Measurements from ENCODE around the gene TBC1D30.

Gene TBC1D30

DNA sequence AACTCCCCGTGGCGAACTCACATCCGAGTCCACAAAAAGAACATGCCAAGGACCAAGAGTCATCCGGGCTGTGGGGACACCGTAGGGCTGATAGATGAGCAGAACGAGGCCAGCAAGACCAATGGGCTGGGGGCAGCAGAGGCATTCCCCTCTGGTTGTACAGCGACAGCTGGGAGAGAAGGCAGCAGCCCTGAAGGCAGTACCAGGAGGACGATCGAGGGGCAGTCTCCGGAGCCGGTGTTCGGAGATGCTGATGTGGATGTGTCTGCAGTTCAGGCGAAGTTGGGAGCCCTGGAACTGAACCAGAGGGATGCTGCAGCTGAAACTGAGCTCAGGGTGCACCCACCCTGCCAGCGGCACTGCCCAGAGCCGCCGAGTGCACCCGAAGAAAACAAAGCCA is 50.7 kb downstream of the TBC1D30 start:
- no peak for DNase-seq

DNA sequence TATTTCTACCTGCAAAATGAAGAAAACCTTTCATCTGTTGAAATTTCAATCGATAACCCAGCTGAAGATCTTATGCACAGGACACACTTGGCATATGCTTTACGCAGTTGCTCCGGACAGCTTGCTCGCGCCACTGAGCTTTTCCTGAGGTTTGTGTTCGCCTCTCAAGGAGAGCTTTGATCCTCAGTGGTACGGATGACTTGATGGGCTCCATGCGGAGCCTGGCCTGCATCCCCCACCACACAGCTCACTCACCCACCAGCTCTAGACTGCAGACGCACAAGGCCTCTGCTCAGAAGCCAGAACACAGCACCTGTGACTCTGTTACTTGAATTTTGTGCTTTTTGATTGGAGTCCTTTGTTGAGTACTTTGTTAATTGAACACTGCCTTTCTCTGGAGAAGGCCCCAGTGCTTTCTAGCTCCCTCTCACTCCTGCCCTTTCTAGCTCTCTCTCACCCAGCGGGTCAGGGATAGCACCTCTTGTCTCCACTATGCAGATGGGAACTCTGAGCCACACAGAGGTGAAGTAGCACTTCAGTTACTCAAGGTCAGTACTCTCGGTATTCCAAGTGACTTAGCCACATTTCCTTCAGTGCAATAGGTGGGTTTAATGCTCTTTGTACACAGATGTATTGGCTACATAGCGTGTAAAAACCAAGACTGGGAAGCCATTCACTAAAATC is 52.1 kb downstream of the TBC1D30 start:
- DNase-seq: no peak

DNA sequence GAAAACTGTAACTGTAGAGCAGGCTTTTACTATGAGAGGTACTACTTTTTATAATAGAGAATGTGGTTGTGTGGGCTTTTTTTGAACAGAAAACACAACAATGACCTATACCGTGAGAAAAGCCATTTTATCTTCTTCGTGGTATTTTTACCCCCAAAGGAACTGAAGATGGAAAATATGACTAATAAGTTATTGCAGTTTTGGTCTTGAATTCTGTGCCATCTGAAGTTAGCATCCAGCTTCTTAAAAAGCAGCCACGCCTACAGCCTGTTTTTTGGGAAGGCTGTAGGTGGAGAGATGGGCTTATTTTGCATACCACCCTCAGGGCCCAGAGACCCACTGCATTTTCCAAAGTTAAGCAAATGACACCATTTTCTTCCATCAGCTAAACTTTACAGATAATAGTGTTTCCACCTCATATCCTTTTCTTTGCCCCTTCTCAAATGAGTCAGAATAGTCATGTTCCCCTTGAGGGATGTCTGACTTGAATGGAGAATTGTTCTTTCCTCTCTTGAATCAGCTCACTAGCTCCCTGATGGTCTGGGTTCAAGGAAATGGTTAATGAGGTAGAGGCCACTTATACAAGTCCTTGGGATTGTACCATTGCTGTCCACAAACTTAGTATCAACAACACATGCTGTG is 53.0 kb downstream of the TBC1D30 start:
- DNase-seq: no peak

DNA sequence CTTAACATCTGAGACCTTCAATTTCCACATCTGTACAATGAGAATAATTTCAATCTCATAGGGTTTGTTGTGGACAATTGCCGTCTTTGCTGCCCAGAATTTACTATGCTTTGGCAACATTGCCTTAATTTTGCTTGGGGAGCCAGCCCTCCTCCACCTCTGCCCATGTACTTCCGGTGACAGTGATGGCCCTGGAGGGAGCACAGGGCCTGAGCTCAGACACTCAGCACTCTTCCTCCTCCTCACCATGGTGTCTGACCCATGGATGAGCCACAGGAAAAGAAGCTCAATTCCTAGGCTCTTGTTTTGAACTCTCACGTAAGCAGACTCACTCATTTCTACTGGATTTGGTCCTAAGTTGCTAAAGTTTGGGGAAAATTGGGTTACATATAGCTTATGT is 58.2 kb downstream of the TBC1D30 start:
- no peak for DNase-seq

DNA sequence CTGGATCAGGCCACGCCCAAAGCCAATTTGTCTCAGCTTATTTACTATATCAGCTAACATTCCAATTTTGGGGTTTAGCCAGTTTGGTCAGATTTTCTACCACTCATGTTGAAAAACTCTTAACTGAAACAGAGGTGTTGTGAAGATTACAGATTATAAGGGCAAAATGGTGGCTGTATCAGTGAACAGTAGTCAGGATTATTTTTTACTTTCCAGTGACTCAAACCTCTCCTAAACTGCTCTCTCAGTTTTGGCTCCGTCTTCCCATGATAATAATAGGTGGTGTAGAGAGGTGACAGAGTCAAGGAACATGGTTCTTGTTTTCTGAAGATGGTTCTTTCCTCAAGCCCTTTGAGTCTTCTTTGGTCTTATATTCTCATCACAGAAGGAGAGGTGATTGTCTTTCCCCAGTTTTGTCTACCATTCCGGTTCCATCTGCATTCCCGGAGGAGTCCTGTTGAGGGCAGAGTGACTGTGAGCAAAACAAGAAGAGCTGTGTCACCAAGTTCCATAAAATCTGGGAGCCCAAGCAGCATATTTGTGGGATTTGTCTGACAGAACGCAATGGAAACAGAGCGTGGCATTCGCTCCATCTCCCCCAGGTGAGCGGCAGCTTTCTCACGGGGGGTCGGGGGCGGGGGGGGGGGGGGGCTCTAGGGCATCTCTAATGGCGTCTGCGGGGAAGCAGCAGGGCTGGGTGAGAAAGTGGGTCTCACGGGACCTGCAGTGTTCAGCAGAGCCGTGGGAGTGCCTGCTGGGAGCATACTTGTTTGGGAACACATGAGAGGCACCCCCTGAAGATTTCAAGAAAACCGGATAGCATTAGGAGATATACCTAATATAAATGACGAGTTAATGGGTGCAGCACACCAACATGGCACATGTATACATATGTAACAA is 59.1 kb downstream of the TBC1D30 start:
- no peak for DNase-seq

DNA sequence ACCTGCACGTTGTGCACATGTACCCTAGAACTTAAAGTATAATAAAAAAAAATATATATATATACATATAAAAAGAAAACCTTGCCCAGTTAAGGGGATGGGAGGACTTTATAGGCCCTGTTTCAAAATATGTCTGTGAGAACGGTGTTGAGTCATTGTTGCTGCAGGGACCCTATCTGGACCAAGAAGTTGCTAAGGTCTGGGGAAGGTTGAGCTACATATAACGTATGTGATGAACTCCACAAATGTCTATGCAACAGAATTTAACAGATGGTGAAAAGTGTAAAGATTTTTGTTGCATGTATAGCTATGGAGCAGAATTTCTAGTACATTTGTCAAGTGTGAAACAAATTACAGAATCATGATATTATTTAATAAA is 59.7 kb downstream of the TBC1D30 start:
- DNase-seq: no peak

GRCh38 chr12:64884728-64885127 is 60.3 kb downstream of the TBC1D30 start:
- DNase-seq: no peak

DNA sequence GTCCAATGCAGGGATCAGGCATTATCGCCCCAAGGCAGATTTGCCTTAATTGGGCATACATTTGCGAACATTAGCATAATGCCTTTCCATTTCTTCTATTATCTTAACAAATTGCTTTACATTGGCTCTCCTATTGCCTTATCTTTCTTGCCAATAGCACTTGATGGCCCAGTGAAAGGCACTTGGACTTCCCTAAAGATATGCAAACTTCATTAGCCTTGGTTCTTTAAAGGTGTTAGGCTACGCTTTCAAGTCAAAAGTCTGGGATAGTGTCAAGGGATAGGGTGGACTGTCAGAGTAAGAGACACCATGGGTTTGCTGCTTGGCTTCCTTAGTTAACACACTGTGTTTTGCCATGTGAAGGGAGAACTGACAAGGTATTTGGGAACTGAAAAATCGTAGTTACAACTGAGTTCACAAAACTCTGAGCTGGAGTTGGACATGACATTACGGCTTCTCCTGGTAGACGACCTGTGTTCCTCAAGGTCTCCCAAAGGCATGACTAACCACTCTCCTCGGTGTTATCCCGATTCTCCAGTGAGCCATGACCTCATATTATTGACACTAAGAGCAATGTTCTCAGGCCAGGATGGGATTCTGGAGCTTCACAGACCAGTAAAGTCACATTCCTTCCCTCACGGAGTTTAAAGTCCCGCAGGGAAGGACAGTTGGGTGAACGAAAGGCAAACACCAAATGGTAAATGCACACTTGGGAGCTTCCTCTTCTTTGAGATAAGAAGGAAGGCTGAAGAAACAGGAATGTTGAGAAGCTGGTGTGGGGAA is 65.2 kb downstream of the TBC1D30 start:
- DNase-seq: no peak

DNA sequence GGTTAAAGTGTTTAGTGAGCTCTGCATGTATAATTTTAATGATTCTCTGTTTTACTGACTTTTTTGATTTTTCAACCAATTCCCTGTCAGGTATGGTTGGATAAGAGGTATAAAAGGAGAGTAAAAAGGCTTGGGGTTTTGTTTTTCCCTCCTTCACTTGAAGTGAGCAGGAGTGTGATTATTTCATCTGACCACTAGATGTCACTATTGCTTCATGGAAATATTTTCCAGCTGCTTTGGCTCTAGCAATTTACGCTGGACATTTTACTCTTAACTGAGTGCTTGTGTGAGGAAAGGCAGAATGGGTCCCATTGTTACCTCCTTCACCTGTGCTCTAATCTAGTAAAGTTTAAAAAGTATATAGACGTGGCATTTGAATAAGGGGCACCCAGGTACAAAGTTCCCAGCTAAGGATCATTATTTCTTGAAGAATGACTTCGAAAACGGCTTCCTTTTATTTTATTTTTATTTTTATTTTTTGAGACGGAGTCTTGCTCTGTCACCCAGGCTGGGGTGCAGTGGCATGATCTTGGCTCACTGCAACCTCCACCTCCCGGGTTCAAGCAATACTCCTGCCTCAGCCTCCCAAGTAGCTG is 66.5 kb downstream of the TBC1D30 start:
- no peak for DNase-seq

GRCh38 chr12:64891629-64892028 is 67.2 kb downstream of the TBC1D30 start:
- DNase-seq: no peak

DNA sequence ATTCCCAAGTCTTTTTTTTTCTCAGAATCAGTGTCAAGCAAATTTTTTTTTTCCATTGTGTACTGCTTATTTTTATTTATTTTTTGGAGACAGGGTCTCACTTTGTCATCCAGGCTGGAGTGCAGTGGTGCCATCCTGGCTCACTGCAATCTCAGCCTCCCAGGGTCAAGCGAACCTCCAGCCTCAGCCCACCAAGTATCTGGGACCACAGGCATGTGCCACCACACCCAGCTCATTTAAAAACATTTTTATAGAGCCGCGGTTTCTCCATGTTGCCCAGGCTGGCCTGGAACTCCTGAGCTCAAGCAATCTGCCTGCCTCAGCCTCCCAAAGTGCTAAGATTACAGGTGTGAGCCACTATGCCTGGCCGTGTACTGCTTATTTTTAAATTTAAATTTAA is 68.1 kb downstream of the TBC1D30 start:
- DNase-seq: no peak

- no peak for DNase-seq
Measured at GRCh38 chr12:64893961-64894360, 69.5 kb downstream of the TBC1D30 start.

DNA sequence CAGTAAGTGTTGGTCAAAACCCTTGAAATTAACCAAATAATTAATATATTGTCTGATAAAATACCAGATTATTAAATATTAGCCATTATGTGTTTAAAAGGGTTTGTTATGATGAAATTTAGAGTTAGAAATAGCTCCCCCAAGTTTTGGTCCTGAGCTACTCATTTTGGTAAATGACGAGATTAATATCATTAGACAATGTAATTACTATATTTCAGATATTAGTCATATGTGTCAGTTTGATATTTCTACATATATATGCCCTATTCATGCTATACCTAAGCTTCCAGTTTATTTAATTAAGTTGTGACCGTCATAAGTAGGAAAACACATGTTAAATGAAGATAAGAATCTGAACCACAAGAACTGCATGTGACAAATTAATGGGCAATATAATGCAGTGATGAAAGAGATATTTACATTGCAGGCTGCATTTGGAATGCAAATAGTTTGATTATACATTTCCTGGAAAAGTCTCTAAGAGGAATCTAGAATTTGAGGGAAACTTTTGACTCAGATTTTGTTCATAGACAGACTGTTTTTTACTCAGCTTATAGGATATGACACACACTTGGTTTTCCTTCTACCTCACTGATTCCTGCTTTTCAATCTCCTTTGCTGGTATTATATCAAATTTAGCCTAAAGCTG is 70.5 kb downstream of the TBC1D30 start:
- no peak for DNase-seq

DNA sequence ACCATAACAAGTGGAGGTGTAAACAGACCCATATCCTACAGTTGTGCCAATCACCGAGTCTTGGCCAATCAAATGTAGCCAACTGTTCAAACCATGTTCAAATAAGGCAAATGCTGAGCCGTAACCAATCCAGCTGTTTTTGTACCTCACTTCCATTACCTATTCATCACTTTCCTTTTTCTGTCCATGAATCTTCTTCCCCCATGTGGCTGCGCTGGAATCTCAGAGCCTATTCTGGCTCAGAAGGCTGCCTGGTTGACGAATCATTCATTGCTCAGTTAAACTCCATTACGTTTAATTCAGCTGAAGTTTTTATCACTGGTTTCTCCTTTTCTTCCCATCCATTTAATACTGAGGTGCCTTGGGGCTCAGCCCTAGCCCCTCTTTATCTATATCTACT is 71.1 kb downstream of the TBC1D30 start:
- no peak for DNase-seq

- no peak for DNase-seq
Measured at GRCh38 chr12:64900540-64900939, 76.1 kb downstream of the TBC1D30 start.

GRCh38 chr12:64903479-64904152 is 79.2 kb downstream of the TBC1D30 start:
- no peak for DNase-seq

DNA sequence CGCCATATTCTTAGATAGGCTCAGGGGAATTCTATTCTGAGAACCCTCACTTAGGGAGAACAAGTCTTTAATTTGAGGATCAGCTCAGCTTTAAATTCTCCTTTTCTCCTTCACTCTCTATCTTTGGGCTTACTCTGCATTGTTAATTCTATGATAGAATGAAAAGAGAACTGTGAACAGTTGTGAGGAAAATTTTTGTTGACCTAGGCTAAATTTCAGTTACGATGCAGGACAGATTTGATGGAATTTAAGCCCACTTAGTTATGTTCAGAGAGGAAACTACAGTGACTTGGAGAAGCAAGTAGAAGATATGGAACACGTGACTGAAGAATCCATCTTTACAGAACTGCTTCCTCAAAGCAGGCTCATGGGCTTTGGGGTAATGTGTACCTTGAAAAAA is 82.7 kb downstream of the TBC1D30 start:
- no peak for DNase-seq

DNA sequence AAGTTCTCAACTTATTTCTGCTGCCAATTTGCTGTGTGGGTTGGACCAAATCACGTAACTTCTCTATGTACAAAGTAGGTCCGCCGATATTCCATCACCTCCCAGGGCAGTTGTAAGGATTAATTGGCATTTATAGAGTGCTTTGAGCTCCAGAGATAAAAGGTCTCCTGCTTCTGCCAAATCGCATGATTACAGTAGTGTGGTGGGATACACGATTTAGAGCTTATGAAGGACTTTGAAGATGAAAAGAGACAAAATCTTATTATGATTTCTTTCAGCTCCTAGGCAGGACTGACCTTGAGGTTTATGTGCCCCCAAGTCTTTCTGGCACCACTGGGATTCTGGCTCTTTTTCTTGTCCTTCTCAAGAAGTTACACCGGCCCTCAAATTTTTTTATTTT is 84.7 kb downstream of the TBC1D30 start:
- DNase-seq: no peak

DNA sequence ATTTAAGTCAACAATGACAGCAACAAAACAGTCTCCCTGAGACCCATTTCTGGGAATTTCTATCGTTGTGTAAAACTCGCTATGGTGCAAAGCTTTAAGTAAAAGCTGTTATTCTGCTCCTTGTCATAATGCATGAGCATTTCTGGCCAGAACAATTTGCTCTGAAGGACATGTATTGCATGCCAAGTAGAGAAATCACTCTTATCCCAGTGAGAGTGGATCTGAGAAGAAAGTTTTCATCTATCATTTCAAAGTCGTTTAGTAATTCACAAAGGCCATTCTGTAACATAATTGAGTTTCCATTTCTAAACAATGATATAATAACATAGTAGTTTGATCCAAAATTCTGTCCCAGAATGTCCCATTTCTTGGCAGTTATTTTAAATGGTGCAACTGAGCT is 86.6 kb downstream of the TBC1D30 start:
- DNase-seq: no peak

- DNase-seq: no peak
Measured at GRCh38 chr12:64911912-64912311, 87.5 kb downstream of the TBC1D30 start.

- DNase-seq: no peak
Measured at GRCh38 chr12:64912516-64913255, 88.2 kb downstream of the TBC1D30 start.
